GM06990 (cell line): Measurements from ENCODE around the gene HSD17B11.

Experiments used
- DNase-seq: peaks from one replicate; pipeline ENCODE4 v3.0.0-alpha.2; 2011; ENCODE audit not compliant: insufficient read length; ENCODE audit errors: extremely low read depth
- H3K27me3 ChIP-seq: replicated peaks from 2 replicates; pipeline ENCODE4 v1.6.0; 2011; ENCODE audit warnings: low read length; ENCODE audit not compliant: control insufficient read depth, insufficient read depth
- H3K36me3 ChIP-seq: 2 replicates; pipeline ENCODE4 v1.5.1; 2011; ENCODE audit warnings: low read length; ENCODE audit not compliant: control insufficient read depth, insufficient read depth
- H3K4me3 ChIP-seq: replicated peaks from 2 replicates; pipeline ENCODE4 v1.5.1; 2011; ENCODE audit warnings: low read depth, mild to moderate bottlenecking, control low read depth, low read length
- TF ChIP-seq, protein P1 (sequence below): IDR thresholded peaks from 2 replicates; pipeline ENCODE4 v1.5.1; 2011; ENCODE audit warnings: low read length, control low read depth, mild to moderate bottlenecking, inconsistent platforms; ENCODE audit not compliant: insufficient read depth, poor library complexity, severe bottlenecking

Gene HSD17B11

GRCh38 chr4:87360338-87360935 is 30.6 kb downstream of the HSD17B11 start:
- TF ChIP-seq, protein P1, sequence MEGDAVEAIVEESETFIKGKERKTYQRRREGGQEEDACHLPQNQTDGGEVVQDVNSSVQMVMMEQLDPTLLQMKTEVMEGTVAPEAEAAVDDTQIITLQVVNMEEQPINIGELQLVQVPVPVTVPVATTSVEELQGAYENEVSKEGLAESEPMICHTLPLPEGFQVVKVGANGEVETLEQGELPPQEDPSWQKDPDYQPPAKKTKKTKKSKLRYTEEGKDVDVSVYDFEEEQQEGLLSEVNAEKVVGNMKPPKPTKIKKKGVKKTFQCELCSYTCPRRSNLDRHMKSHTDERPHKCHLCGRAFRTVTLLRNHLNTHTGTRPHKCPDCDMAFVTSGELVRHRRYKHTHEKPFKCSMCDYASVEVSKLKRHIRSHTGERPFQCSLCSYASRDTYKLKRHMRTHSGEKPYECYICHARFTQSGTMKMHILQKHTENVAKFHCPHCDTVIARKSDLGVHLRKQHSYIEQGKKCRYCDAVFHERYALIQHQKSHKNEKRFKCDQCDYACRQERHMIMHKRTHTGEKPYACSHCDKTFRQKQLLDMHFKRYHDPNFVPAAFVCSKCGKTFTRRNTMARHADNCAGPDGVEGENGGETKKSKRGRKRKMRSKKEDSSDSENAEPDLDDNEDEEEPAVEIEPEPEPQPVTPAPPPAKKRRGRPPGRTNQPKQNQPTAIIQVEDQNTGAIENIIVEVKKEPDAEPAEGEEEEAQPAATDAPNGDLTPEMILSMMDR = no peak
- Histone ChIP-seq H3K27me3 (no peaks in the 10 kb centered on the region), H3K36me3 (no peaks in the 10 kb centered on the region; the same call in 1 of the 2 replicates), H3K4me3 (no peak overlapping the region)
- DNase-seq = no peak

- Histone ChIP-seq H3K4me3 (no peak overlapping the region), H3K36me3 (no peaks in the 10 kb centered on the region), H3K27me3 (no peaks in the 10 kb centered on the region)
- TF ChIP-seq, protein P1 = no peak
- no peak for DNase-seq
Measured at GRCh38 chr4:87359258-87359657, 31.7 kb downstream of the HSD17B11 start.

DNA sequence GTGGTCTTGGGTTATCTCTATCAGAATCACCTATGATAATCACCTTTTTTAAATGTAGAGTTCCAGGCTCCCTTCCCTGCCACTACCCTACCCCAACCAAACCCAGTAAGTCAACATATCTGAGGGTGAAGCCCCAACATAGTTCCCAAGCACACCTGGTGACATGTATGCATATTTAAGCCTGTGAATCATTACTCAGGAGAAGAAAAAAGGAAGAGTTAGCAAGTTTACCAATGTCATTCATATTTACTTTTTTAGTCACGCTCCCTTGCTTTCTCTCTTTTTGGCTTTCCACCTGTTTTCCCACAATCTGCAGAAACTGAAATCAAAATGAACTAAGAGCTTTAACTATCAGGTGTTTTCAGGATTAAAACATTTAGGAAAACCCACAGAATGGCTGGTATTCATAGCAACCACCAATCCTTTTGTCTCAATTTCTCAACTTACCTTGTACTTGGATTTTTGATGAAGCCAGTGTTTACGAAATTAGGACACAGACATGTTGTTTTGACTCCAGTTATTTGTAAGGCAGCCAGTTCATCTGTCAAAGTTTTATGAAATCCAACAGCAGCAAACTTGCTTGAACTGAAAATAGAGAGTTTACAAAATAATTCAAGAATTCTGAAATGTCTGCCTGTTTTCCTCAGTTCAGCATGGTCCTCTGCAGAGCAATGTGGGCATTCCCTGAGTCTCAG is 34.0 kb downstream of the HSD17B11 start:
- Histone ChIP-seq H3K27me3 (no peaks in the 10 kb centered on the region), H3K36me3 (no peaks in the 10 kb centered on the region), H3K4me3 (no peak overlapping the region)
- TF ChIP-seq, protein P1 = no peak
- DNase-seq = no peak

DNA sequence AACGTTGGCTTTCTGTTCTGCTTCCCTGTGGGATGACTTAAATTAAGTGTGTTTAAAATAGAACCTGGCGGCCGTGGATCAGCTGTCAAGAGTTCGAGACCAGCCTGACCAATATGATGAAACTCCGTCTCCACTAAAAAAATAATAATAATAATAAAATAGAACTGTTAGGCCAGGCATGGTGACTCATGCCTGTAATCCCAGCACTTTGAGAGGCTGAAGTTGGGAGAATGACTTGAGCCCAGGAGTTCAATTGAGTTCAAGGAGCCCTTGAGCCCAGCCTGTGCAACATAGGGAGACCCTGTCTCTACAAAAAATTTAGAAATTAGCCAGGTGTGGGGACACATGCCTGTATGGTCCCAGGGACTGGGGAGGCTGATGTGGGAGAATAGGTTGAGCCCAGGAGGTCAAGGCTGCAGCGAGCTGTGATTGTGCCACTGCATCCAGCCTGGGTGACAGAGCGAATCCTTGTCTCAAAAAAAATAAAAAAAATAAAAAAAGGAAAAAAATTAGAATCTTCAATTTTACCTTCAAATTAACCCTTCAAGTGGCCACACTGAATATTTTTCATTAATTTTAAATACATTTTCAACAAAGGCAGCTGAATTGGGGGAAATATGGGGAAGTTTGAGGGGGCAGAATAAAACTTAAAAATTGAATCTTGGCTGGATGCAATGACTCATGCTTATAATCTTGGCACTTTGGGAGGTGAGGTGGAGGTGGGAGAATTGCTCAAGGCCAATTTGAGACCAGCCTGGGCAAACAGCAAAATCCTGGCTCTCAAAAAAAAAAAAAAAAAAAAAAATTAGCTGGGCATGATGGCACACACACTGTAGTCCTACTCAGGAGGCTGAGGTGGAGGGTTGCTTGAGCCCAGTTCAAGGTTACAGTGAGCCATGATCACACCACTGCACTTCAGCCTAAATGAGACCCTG is 36.6 kb downstream of the HSD17B11 start:
- H3K27me3 ChIP-seq = no peaks in the 10 kb centered on the region
- TF ChIP-seq, protein P1 = no peak
- no peak overlapping the region for H3K4me3 ChIP-seq
- no peaks in the 10 kb centered on the region for H3K36me3 ChIP-seq
- DNase-seq = no peak

DNA sequence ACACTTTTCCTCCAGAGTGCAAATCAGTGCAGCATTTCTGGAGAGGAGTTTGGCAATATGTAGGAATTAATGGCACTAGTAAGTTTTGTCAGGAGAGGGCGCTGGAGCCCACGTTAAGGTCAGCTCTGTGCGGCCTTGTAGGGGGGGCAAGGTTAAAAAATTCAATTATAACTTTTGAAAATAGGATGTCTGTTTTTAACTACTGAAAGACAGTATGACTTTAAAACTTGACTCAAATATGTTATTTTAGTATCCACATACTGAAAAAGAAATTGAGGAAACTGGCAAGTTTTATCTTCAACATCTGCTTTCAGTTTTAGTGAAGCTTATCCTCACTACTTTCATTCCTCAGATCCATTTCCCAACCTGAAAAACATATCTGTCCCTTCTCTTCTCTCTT is 37.4 kb downstream of the HSD17B11 start:
- H3K36me3 ChIP-seq = no peaks in the 10 kb centered on the region
- peak; percentile 52 for DNase-seq
- H3K27me3 ChIP-seq = no peaks in the 10 kb centered on the region
- TF ChIP-seq, protein P1 = peak; percentile 60
- H3K4me3 ChIP-seq = no peak overlapping the region
